WTC11 (cell line): ENCODE measurements around the gene DLL1.

Experiments used
- AR ChIP-seq: fragments of 250-450 bp; sonication (Bioruptor Pico); IDR thresholded peaks from 2 replicates; pipeline ENCODE4 v1.9.0; 2021; ENCODE audit warnings: mild to moderate bottlenecking
- CBFB ChIP-seq: sonication (generic); formaldehyde crosslinking; IDR thresholded peaks from 2 replicates; pipeline ENCODE4 v1.8.1; 2022; ENCODE audit warnings: mild to moderate bottlenecking, low read depth, missing genetic modification reagents
- CREB1 ChIP-seq: sonication (generic); formaldehyde crosslinking; IDR thresholded peaks from 2 replicates; pipeline ENCODE4 v1.8.0; 2023; ENCODE audit warnings: mild to moderate bottlenecking, missing genetic modification reagents
- CTCF ChIP-seq: fragments of 200-600 bp; IDR thresholded peaks from 2 replicates; pipeline ENCODE4 v1.8.0; 2022; ENCODE audit warnings: antibody characterized with exemption
- GABPB1 ChIP-seq: sonication (generic); formaldehyde crosslinking; IDR thresholded peaks from 2 replicates; pipeline ENCODE4 v1.8.1; 2023; ENCODE audit warnings: mild to moderate bottlenecking, missing genetic modification reagents
- MLX ChIP-seq: sonication (generic); formaldehyde crosslinking; IDR thresholded peaks from 2 replicates; pipeline ENCODE4 v1.8.1; 2023; ENCODE audit warnings: mild to moderate bottlenecking, missing genetic modification reagents, moderate library complexity
- SMAD3 ChIP-seq: sonication (generic); formaldehyde crosslinking; IDR thresholded peaks from 2 replicates; pipeline ENCODE4 v1.8.0; 2022; ENCODE audit warnings: missing genetic modification reagents, mild to moderate bottlenecking, borderline replicate concordance
- TCF7 ChIP-seq: sonication (generic); formaldehyde crosslinking; IDR thresholded peaks from 2 replicates; pipeline ENCODE4 v1.8.0; 2022; ENCODE audit warnings: mild to moderate bottlenecking, low read depth, missing genetic modification reagents, moderate library complexity
- USF2 ChIP-seq: sonication (generic); formaldehyde crosslinking; IDR thresholded peaks from 2 replicates; pipeline ENCODE4 v1.8.1; 2023; ENCODE audit warnings: mild to moderate bottlenecking, missing genetic modification reagents, moderate library complexity
- ZNF121 ChIP-seq: sonication (generic); formaldehyde crosslinking; IDR thresholded peaks from 2 replicates; pipeline ENCODE4 v1.8.0; 2023; ENCODE audit warnings: missing genetic modification reagents
- ZNF532 ChIP-seq: fragments of 250-450 bp; sonication (Bioruptor Pico); IDR thresholded peaks from 2 replicates; pipeline ENCODE4 v1.9.0; 2021; ENCODE audit warnings: mild to moderate bottlenecking, borderline replicate concordance
- TF ChIP-seq, protein P1 (sequence below): sonication (generic); formaldehyde crosslinking; conservative IDR thresholded peaks from 2 replicates; pipeline ENCODE4 v1.8.1; 2022; ENCODE audit warnings: mild to moderate bottlenecking, missing genetic modification reagents

DNA sequence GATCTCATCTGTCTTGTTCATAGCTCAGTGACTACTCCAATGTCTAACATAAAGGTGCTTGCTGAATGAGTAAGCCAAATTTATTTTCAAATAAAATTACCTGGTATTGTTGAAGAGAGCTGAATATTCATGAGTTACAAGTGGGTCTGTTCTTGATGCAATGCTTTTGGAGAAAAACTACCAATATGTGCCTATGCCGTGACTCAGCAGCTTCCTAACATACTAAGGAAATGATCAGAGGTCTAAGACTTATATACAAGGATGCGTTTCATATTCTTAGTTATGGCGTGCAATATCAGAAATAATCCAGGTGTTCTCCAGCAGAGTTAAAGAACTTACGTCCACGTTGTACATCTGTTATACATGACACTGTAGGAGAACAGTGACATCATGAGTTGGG is 20.8 kb upstream of the DLL1 start:
- TF ChIP-seq TCF7 (no peak), ZNF532 (CRISPR knock-in tag) (no peak), MLX (CRISPR knock-in tag) (no peak), GABPB1 (CRISPR knock-in tag) (no peak), ZNF121 (no peak), CTCF (no peak), USF2 (CRISPR knock-in tag) (no peak), CBFB (CRISPR knock-in tag) (no peak), AR (CRISPR knock-in tag) (no peak), CREB1 (no peak), SMAD3 (CRISPR knock-in tag) (no peak)
- TF ChIP-seq, protein P1, sequence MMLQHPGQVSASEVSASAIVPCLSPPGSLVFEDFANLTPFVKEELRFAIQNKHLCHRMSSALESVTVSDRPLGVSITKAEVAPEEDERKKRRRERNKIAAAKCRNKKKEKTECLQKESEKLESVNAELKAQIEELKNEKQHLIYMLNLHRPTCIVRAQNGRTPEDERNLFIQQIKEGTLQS (CRISPR knock-in tag): no peak
